ENCODE measurements around the gene ZNF276.

- TF ChIP-seq POLR2A (IDR thresholded peaks at IDR 0.05; ENCODE audit: low read depth, low read length) (no peak), PAX5 (IDR thresholded peaks at IDR 0.05; ENCODE audit: insufficient read depth, low read length, severe bottlenecking) (no peak)
Observed at GRCh38 chr16:89738072-89738377, 16.7 kb downstream of the ZNF276 start.
